Measurements from ENCODE around the gene SAA4.
"Not testable (repeated sequence)": the region's sequence is repeated elsewhere in the genome, so short reads cannot be mapped to it uniquely, and the experiment has no call there.

Gene SAA4

DNA sequence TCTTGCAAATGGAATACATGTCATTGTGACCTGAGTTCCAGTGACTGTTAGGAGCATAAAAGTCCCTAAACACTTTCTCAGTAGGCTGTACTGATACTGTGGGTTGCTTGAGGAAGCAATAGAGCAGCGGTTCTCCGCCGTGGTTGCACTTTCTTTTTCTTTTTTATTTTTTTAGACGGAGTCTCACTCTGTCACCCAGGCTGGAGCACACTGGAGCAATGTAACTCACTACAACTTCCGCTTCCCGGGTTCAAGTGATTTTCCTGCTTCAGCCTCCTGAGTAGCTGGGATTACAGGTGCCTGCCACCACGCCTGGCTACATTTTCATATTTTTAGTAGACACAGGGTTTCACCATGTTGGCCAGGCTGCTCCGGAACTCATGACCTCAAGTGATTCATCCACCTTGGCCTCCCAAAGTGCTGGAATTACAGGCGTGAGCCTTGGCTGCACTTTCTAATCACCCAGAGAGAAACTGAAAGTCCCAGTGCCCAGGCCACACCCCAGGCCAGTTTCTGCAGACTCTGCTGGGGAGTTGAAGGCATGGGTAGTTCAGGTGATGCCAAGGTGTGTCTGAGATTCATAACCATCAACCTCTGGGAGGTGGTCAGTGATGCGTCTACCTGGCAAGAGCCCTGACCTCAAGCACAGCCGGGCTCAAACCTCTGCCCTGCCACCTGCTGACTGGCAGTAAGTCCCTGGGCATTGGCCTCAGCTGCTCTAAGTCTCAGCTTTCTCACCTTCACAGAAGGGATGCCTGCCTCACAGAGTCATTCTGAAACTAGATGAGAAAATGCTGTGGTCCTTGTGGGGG lies 10.0 kb upstream of the SAA4 start:
- DNase-seq = peak; percentile 41

DNA sequence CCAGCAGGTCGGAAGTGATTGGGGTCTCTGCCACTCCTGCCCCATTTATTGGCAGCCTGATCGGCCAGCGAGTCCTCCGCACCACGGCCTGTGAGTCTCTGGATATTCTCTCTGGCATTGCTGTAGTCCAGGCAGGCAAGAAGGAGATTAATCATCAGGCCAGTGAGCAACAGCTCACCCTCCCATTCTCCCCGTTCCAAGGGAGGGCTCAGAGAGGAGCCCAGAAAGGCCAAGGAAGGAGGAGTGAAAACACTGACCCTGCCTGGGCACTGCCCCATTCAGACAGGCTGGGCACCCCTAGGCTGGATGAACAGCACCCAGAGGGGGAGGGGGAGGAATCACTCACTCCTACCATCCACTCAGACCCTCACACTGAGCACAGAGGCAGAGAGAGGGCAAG lies 8.8 kb upstream of the SAA4 start:
- DNase-seq = no peak

DNA sequence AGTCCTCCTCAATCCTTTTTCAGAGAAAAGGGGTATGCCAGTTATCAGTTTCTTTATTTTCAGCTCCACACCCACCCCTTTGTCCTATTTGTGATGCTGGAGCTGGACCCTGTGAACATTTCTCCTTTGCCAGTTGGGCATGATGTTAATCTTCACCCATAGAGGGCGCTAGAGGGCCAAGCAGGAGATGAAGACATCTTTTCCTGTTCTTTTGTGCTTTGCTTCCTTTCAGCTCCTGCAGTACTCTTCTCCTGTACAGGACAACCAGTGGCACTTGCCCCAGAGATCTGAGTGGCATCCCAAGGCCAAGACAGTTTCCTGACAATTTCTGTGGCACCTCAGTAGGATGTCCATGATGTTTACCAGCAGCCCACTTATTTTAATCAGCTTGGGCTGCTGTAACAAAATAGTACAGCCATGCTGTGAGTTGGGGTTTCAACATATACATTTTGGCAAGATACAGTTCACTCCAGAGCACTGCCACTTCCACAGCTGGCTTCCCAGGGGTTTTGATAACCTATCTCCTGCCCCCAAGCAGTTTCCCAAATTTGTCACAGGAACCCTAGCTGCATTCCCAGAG lies 7.3 kb upstream of the SAA4 start:
- DNase-seq = peak; percentile 80

DNA sequence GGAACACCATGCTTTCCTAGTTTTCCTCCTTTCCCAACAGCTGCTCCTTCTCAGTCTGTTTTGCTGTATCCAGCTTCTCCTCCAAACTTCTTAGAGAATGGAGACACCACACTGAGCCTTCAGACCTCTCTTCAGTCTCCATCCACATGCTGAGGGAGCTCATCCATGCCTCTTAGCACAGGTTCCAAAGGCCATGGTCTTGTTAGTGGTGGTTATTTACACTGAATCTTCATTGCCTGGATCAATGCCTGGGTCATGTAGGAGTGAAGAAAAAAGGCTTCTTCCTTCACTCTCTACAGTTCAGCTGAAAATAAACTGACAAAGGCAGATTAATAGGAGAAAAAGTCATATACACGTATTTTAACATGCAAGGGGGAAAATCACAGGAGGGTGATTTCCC lies 3.1 kb upstream of the SAA4 start:
- DNase-seq = no peak

DNA sequence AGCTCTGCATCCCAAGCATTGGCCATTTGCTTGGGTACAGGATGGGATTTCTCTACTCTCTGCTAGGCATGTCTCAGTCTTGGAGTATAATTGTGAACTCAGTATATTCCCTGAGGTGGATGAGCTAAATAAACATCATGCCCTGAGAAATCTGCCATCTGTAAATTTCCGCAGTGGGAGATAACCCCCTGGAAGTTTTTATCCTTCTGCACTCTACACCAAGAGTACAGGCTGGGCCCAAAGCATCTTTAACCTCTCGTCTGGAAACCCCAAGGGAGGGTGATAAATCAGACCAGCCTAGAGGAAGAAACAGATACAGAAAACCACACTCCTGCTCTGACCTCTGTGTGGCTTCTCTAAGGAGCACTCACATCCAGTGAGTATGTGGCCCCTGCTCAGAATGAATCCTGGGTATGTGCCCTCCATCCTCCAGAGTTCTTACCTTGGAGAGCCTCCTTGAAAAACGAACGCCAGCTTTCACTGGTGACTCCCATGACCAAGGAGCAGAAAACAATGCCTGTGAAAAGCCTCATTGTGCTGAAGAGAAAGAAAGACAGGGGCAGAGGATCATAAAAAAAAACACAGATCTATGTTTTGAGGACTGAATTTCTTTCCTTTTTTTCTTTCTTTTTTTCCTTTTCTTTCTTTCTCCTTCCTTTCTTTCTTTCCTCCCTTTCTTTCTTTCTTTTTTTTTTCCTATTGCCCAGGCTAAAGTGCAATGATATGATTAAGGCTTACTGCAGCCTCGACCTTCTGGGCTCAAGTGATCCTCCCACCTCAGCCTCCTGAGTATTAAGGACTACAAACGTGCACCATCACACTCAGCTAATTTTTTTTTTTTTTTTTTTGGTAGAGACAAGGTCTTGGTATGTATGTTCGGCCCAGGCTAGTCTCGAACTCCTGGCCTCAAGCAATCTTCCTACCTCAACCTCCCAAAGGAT lies 938 bp downstream of the SAA4 start:
- DNase-seq = no peak

DNA sequence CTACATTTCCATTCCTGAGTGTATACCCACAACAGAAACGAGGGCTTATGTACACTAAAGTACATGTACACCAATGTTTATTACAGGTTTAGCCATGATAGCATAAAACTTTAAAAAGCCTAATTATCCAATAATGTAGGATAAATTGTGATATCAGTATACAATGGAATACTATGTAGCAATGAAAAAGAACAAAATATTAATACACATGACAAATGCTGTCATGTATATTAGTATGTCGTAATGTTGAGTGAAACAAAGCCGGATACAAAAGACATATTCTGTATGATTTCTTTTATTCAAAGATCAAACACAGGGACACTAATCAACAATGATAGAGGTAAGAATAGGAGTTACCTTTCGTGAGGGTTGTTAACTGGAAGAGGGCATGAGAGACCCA lies 2.7 kb downstream of the SAA4 start:
- DNase-seq = no peak

DNA sequence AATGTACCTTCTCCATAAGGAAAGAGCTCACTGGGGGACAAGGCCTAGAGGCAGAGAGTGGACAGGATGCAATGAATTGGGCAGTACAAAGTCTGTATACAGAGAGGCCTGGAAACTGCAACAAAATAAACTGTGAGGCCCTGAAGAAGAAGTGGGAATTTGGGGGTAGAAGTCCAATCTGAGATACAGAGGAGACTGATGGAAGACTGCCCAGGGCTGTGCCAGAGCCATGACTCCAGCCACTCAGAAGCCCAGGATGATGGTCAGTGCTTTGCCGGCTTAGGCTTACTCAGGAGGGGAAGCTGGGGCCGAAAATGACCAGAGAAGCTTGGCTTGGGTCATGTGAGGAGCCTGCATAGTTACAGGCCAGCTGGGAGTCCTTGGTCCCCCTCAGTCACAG lies 5.7 kb downstream of the SAA4 start:
- DNase-seq = no peak

DNA sequence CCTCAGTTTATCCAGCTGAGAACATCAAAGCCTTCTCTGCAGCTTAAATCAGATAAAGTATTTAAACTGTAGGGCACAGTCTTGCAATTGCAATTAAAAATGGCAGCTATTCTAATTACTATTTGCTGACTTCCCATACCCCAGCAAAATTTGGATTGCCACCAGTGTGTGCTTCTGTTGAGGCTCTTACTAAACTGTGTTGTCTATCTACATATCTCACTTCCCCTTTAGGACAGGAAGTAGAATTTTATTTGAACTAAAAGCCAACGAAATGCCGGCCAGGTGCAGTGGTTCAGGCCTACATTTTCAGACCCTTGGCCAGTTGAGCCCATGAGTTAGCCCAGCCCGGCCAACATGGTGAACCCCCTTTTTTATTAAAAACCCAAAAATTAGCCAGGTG lies 7.1 kb downstream of the SAA4 start:
- DNase-seq = no peak

DNA sequence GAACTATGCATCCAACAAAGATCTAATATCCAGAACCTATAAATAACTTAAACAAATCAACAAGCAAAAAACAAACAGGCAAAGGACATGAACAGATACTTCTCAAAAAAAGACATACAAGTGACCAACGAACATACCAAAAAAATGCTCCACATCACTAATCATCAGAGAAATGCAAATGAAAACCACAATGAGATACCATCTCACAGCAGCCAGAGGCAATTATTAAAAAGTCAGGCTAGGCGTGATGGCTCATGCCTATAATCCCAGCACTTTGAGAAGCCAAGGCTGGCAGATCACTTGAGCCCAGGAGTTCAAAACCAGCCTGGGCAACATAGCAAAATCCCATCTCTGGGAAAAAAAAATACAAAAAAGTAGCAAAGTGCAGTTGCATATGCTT lies 10.7 kb downstream of the SAA4 start:
- DNase-seq = no peak

DNA sequence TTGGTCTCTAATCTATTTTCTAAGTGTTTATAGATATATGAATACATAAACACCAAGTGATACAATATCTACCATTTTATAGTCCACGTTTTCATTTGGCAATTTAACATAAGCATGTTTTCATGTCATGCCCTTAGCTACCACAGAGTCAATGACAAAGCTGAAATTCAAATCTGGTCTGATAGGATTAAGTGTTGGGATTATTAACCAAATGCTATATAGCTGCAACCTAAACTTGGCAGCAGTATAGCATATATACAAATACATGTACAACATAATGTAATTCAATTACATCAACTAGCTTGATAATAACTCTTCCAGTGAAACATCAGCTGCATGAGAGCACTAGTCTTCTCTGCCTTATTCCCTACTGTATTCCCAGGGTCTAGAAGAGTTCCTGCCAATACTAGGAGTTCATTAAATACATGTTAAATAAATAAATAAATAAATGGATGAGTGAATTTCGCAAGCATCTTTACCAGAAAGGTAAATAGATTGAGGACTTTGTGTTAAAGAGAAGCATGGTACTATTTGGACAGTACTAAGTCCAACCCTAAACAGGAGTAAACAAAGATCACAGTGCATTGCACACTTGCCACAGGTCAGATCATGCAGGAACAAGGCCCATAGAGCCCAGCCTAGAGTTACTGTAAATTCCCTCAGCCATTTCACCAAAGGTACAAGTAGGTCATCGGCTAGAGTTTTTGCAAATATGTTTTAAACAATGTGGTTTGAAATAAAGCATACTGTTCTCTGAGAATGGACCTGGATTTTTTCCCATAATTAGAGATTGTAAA lies 12.8 kb downstream of the SAA4 start:
- no peak for DNase-seq

DNA sequence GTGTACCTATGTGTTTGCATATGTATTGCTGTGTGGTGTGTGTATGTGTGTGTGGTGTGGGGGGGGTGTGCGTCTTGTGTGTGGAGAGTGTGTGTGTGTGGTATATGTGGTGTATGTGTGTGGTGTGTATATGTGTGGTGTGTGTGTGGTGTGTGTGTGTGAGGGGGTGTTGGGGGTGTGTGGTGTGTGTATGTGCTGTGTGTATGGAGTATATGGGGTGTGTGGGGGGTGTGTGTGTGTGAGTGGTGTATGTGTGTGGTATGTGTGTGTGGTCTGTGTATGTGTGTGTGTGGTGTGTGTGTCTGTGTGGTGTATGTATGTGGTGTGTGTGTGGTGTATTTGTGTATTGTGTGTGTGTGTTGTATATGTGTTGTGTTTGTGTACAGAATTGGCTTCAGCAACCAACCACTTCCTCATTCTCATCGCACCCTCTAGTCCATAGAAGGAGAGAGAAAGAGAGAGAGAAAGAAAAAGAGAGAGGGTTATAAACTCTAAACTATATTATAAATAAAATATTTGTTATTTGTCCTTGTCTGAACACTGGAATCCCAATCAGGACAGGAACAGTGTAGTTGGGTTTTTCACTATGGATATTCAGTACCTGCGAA lies 13.7 kb downstream of the SAA4 start:
- no peak for DNase-seq

DNA sequence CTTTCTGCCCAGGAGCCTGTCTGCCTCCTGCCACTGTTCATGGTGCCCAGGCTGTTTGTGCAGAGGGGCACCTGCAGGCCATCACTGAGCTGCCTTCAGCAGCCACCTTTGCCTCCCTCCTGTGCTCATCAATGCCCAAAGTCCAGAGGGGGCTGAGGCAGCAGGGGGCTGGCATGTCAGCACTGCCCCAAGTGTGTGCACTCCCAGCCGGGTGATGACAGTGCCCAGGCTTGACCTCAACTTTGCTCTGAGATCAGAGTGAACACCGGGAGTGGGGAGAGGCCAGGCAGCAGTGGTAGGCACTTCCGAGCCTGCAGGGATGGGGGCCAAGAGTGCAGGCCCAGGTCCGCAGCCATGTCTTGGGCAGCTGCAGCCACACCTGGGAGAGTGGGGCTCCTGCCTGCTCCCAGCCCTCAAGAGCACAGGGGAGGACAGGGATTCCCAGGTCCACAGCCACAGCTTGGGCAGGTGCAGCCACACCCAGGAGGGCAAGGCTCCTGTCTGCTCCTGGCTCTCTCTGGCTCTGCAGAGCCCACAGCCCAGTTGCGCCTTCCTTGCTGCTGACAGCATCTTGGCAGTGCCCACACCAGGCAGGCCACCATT lies 15.2 kb downstream of the SAA4 start:
- DNase-seq = no peak

DNA sequence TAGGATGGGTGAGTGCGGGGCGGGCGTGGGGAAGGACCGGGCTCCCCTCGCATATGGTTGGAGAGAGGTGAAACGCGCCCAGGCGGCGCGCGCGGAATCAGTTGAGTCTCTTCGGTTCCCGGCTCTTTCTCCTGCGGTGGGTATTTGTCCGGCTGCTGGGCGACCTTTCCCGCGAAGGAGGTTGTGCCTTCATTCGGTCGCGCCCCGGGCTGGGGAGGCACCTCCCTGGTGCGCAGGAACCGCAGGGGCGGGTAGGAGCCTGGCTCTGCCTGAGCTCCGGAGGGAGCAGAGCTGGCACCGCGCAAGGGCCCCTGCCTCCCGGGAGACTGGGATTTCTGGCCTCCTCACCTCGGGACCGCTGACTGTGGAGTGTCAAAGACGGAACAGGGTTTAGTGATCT lies 27.5 kb downstream of the SAA4 start:
- DNase-seq = no peak

DNA sequence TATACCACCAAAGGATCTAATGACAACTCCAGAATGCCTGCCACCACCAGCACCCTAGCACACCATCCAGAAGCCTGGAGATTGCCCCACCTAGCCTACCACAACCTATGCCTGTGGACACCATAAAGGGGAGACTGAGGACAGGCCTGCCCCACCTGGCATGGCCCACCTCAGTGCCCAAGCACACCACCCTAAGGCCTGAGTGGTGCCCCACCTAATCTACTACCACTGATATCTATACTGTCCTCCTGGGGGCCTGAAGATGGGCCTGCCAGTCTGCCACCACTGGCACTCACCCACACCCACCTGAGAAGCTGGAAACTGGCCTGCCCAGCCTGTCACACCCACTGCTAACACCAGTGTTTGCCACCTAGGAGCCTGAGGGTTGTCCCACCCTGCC lies 31.8 kb downstream of the SAA4 start:
- no peak for DNase-seq

DNA sequence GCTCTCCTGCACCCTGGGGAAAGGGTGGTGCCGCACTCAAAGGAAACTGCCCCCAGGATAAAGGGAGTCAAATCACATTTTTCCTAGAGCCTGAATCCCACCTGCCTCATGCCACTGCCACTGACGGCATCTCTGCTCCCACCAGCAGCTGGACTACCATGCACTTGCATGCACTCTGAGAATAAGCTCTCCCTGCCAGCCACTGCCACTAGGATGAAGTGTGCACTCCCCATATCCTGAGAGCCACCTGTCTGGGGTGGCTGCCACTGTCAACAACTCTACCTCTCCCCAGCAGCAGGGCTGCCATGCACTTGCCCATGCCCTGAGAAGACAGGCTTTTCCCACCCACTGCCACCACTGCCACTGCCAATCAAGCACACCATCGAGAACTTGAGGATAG lies 32.4 kb downstream of the SAA4 start:
- no peak for DNase-seq

DNA sequence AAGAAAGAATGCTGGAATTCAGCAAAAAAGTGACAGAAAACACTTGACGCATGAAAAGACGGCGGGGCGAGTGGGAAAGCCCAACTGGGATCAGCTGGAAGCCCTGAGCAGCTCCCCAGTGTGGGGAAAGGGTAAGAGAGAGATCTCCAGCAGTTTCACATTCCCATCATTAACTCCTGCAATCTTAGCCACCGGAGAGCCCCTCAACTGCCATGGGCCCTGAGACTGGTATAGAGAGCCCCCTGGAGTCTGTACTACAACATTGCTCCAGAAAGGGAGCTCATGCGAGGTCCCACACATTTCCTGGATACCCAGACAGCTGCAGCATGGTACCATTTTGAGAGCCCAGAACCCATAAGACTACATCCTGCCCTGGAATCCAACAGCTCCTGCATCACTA lies 32.9 kb downstream of the SAA4 start:
- DNase-seq = no peak

DNA sequence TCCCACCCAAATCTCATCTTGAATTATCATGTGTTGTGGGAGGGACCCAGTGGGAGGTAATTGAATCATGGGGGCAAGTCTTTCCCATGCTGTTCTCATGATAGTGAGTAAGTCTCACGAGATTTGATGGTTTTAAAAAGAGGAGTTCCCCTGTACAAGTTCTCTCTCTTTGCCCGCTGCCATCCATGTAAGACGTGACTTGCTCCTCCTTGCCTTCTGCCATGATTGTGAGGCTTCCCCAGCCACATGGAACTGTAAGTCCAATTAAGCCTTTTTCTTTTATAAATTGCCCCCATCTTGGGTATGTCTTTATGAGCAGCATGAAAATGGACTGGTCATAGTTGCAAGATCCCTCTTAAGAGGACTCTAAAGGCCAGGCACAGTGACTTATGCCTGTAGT lies 38.9 kb downstream of the SAA4 start:
- DNase-seq = not testable (repeated sequence)

DNA sequence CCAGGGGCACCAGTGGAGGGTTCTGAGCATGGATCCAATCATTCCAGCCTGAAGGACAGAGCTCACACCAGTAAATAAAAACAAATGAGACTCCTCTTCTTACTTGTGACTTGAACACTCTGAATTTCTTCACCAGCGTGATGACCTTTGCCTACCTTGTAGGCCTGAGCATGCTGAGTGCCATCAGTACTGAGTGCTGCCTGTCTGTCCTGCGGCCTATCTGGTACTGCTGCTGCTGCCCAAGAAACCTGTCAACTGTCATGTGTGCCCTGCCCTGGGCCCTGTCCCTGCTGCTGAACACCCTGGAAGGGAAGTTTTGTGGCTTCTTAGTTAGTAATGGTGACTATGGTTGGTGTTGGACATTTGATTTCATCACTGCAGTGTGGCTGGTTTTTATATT lies 40.1 kb downstream of the SAA4 start:
- no peak for DNase-seq

DNA sequence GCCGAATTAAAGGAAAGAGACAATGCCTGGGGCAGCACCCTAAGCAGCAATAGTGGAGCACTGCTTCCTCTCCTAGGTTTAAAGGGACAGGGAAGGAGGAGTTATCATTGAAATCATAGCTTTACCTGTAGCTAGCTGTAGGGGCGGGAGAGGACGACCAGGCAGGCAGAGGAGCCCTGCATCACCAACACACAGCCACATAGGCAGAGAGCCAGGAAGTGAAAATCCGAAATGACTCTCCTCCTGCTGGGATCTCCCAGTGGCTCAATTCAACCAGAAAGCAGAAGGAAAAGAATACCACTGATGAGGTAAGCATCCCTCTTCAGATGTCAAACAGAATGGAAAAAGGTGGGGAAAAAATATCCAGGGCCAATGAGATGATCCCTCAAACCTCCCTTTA lies 43.6 kb downstream of the SAA4 start:
- no peak for DNase-seq

DNA sequence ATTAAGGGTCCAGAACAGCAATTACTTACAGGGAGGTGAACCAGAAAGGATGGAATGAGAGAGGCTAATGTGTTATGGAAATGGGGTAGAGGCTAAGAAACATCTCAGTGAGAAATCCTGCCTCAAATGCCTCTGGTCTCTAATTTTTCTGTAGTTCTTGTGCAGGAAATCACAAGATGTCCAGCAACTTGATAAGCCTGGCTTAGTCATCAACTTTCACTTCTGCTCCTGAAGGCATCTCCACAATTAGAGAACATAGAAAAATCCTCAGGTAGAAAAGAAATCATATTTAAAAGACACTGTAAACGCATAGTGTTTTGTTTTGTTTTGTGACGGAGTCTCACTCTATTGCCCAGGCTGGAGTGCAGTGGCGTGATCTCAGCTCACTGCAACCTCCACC lies 45.2 kb downstream of the SAA4 start:
- no peak for DNase-seq

DNA sequence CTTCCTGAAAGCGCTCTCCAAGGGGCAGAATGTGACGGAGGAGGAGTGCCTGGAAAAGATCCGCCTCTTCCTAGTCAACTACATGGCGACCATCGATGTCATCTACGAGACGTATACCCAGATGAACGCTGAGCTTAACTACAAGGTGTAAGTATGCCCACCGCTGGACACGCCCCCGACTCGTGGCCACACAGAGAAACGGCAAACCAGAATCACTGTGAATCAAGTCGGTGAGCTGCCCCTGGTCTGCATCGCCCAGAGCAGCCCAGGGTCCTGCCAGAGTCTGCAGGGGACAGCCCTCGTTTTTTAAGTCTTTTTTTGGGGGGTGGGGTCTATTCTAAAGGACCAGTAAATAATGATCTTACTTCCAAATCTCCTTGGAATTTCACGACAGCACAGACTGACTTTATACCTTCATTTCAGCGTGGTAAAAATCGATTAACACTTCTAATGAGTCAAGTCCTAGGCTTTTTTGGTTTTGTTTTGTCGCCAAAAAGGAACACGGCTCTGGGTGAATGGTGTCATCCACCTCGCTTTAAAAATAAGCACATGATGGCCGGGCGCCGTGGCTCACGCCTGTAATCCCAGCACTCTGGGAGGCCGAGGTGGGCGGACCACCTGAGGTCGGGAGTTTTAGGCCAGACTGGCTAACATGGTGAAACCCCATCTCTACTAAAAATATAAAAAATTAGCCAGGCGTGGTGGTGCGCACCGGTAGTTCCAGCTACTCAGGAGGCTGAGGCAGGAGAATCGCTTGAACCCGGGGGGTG lies 46.9 kb downstream of the SAA4 start:
- DNase-seq = not testable (repeated sequence)

Measured in CD4-positive, alpha-beta T cell treated with Interleukin-4 for 4 hours (primary cell).